Heart left ventricle (tissue), 16 donors: ENCODE results near the gene UBE2E3. TPM values are rescaled to one million over a fixed set of nuclear protein-coding genes. Genes with fewer than 3 reads are reported as not detected.

ENCODE experiments used
- ATAC-seq, 4 donors: fragments of 200-7000 bp; cut with Tn5 transposase; one replicate each; pipeline ENCODE4 v1.9.1; 2020 to 2022; ENCODE audit warnings: moderate library complexity in 4 of 4, mild to moderate bottlenecking in 3 of 4, moderate number of reproducible peaks in 1 of 4
- DNase-seq, 5 donors: peaks; one replicate each; pipeline ENCODE4 v3.0.0-alpha.2; 2020
- H3K27ac ChIP-seq, 12 donors: fragments of 200-600 bp; sonication (generic) in 4 of 12; one replicate each; pipeline versions ENCODE4 v1.5.0 to v1.8.0; 2016 to 2022; ENCODE audit warnings: mild to moderate bottlenecking in 2 of 12
- H3K27me3 ChIP-seq, 9 donors: fragments of 200-600 bp; sonication (generic) in 2 of 9; one replicate each; pipeline versions ENCODE4 v1.5.1 to v1.8.0; 2016 to 2022; ENCODE audit warnings: mild to moderate bottlenecking in 3 of 9
- H3K36me3 ChIP-seq, 9 donors: fragments of 200-600 bp; sonication (generic) in 2 of 9; one replicate each; pipeline versions ENCODE4 v1.5.0 to v1.8.0; 2018 to 2022; ENCODE audit warnings: mild to moderate bottlenecking in 2 of 9
- H3K4me1 ChIP-seq, 12 donors: fragments of 200-600 bp; sonication (generic) in 4 of 12; one replicate each; pipeline versions ENCODE4 v1.5.0 to v1.8.0; 2016 to 2022; ENCODE audit warnings: mild to moderate bottlenecking in 3 of 12
- H3K4me3 ChIP-seq, 12 donors: fragments of 200-600 bp; sonication (generic) in 4 of 12; one replicate each; pipeline versions ENCODE4 v1.5.0 to v1.8.0; 2017 to 2022; ENCODE audit warnings: mild to moderate bottlenecking in 9 of 12, moderate library complexity in 4 of 12
- H3K9me3 ChIP-seq, 12 donors: fragments of 200-600 bp; sonication (generic) in 4 of 12; one replicate each; pipeline versions ENCODE4 v1.5.0 to v1.8.0; 2016 to 2022; ENCODE audit warnings: mild to moderate bottlenecking in 1 of 12
- CTCF ChIP-seq, 12 donors: fragments of 200-600 bp; sonication (generic) in 4 of 12; IDR thresholded peaks; one replicate each; pipeline versions ENCODE4 v1.5.0 to v1.8.0; 2018 to 2022; ENCODE audit warnings: antibody characterized with exemption in 12 of 12, mild to moderate bottlenecking in 5 of 12
- POLR2A ChIP-seq, 2 donors: fragments of 450-650 bp; IDR thresholded peaks; one replicate each; pipeline ENCODE4 v1.6.1; 2017; ENCODE audit warnings: antibody characterized with exemption in 2 of 2, mild to moderate bottlenecking in 2 of 2, moderate library complexity in 2 of 2
- whole genome bisulfite sequencing, 4 donors: extraction: QIAGEN DNeasy Blood & Tissue Kit in 2 of 4; methylation state at CpG; one replicate each; pipeline versions ENCODE4 v1.1.5 to v1.1.7; 2013 to 2018; 5-methylcytosine and 5-hydroxymethylcytosine counted together
- intact Hi-C, 10 donors: fragments of 100-400 bp; cut with DNase I; formaldehyde crosslinking; loops; one replicate each; pipeline versions ENCODE4 v1.11.1 to v1.14.2; 2022
- polyA plus RNA-seq, 2 donors: library from polyadenylated mRNA; stranded (reverse); fragments of 200-250 nt; gene quantifications; one replicate each; pipeline ENCODE4 v1.2.3, GENCODE V29; 2013
- total RNA-seq, 9 donors: library from RNA; depleted of rRNA in 2 of 9; stranded (reverse); fragments of >200 nt in 2 of 9; fragmentation: NEBNext Ultra II Directional in 3 of 9; extraction: Animal tissue kit (Norgen Biotek cat#: 25700) in 3 of 9; gene quantifications; one replicate each; pipeline versions ENCODE4 v1.1.0 to v1.2.4, GENCODE V29; 2016 to 2023
- donor health status: ischemic (EF 13 %, LVEDD 7.1; RV severe dilation, severe dysfunction).
- donor health status: healthy with polysubstance abuse.
- donor health status: DM: no; HTN: yes; CAD: no.
- donor health status: DM: no; HTN: no; CAD: no.
- donor health status: ischemic (EF 25% LVEDD 6.9; RV normal size, moderate dysfunction).
- donor health status: ischemic (EF 25% LVEDD 5.7; RV mildly dilated, moderate dysfunction).
- donor health status: healthy.
- donor health status: DM: yes; HTN: yes; CAD: no.
- donor health status: ischemic (EF 35%, LVEDD 5.7; RV mildly dilated, moderate dysfunction).
- donor health status: nonischemic (EF 11% LVEDD 7.7; RV severe dilation, severe dysfunction).
- donor health status: DM: yes; HTN: yes; CAD: no.
- donor health status: PGD.
- donor health status: ischemic (EF 29% LVEDD 5.4; RV normal size, mild dysfunction).
- donor health status: nonischemic (EF 23%, LVEDD 6.1; RV moderate dilation, normal function).

Gene UBE2E3
- total and polyA plus RNA-seq, 11 donors: 27.0 to 66.5 (median 52.0) TPM

GRCh38 chr2:181005326-181005655, 24.9 kb downstream of the UBE2E3 start:
- Histone ChIP-seq H3K27ac (no peak overlapping the region), H3K4me3 (no peak overlapping the region), H3K36me3 (no peaks in the 10 kb centered on the region), H3K4me1 (peaks cover 0 to 29% (median 3%) of the 10 kb centered on the region in 12 donors), H3K27me3 (no peaks in the 10 kb centered on the region), H3K9me3 (no peaks in the 10 kb centered on the region)
- intact Hi-C loops: no loop called here
- DNase-seq (no peak), ATAC-seq (no peak)
- TF ChIP-seq POLR2A (IDR thresholded peaks at IDR 0.05) (no peak), CTCF (IDR thresholded peaks at IDR 0.05) (no peak)

- DNase-seq (no peak), ATAC-seq (no peak)
- intact Hi-C loops: no loop called here
- Histone ChIP-seq H3K4me3 (no peak overlapping the region), H3K9me3 (no peaks in the 10 kb centered on the region), H3K27ac (no peak overlapping the region), H3K36me3 (no peaks in the 10 kb centered on the region), H3K27me3 (no peaks in the 10 kb centered on the region), H3K4me1 (peaks cover 0 to 34% (median 8%) of the 10 kb centered on the region in 12 donors)
- 83 to 92% (median 85%) methylated on average over 1 of the region's 1 CpG for WGBS, 4 donors
- no peak for TF ChIP-seq POLR2A (IDR thresholded peaks at IDR 0.05)
- no peak for TF ChIP-seq CTCF (IDR thresholded peaks at IDR 0.05)
These were observed 25.4 kb downstream of the UBE2E3 start for GRCh38 chr2:181005809-181006208.

GRCh38 chr2:181007086-181007837, 26.9 kb downstream of the UBE2E3 start:
- H3K27me3 ChIP-seq: no peaks in the 10 kb centered on the region
- no peak overlapping the region for H3K4me3 ChIP-seq
- H3K9me3 ChIP-seq: no peaks in the 10 kb centered on the region
- intact Hi-C loops: no loop called here
- no peaks in the 10 kb centered on the region for H3K36me3 ChIP-seq
- WGBS, 4 donors: 78 to 95% (median 89%) methylated on average over 4 of the region's 4 CpGs
- peaks cover 0 to 40% (median 15%) of the 10 kb centered on the region in 12 donors for H3K4me1 ChIP-seq
- no peak overlapping the region for H3K27ac ChIP-seq
- DNase-seq (no peak), ATAC-seq (no peak)
- TF ChIP-seq CTCF (IDR thresholded peaks at IDR 0.05) (no peak), POLR2A (IDR thresholded peaks at IDR 0.05) (no peak)

- ATAC-seq (peak in 1 of 4 donors; percentile 54), DNase-seq (no peak)
- H3K4me1 ChIP-seq: peaks cover 0 to 45% (median 15%) of the 10 kb centered on the region in 12 donors
- no peaks in the 10 kb centered on the region for H3K9me3 ChIP-seq
- WGBS, 4 donors: 46 to 60% (median 53%) methylated on average over 3 of the region's 3 CpGs
- no peaks in the 10 kb centered on the region for H3K36me3 ChIP-seq
- intact Hi-C loops: no loop called here
- no peak overlapping the region for H3K27ac ChIP-seq
- H3K4me3 ChIP-seq: no peak overlapping the region
- no peaks in the 10 kb centered on the region for H3K27me3 ChIP-seq
- TF ChIP-seq CTCF (IDR thresholded peaks at IDR 0.05) (no peak), POLR2A (IDR thresholded peaks at IDR 0.05) (no peak)
These were observed 28.0 kb downstream of the UBE2E3 start for GRCh38 chr2:181008407-181008806.
